Caco-2 (cell line): ENCODE data around the gene LATS2. TPM values are rescaled to one million over a fixed set of nuclear protein-coding genes. Genes with fewer than 3 reads are reported as not detected.
A peak's percentile ranks its signal among the peaks of the same experiment; 100 is the strongest.

Experiments used
- BruUV-seq: library from RNA; stranded (reverse); fragments of 400-500 nt; replicated peaks from 2 replicates; lab custom pipeline; 2021; lab: Mats Ljungman, UMichigan
- CTCF ChIA-PET: fragments of 300-600 bp; sonication (Branson Sonifier 250); formaldehyde crosslinking; loops from one replicate; lab custom pipeline; 2022; ENCODE audit warnings: antibody characterized with exemption; lab: Charles Lee
- POLR2A ChIA-PET: fragments of 300-600 bp; sonication (Branson Sonifier 250); formaldehyde crosslinking; loops from one replicate; lab custom pipeline; 2022; ENCODE audit warnings: antibody characterized with exemption; lab: Charles Lee
- DNase-seq, 2 experiments: peaks; one replicate each; pipeline versions ENCODE4 v3.0.0 to v3.0.0-alpha.2; 2020 to 2022
- H3K27me3 ChIP-seq: replicated peaks from 2 replicates; pipeline ENCODE4 v1.6.0; 2011; ENCODE audit warnings: low read length; ENCODE audit not compliant: control insufficient read depth, insufficient read depth
- H3K36me3 ChIP-seq: 2 replicates; pipeline ENCODE4 v1.5.1; 2011; ENCODE audit warnings: low read length; ENCODE audit not compliant: control insufficient read depth, insufficient read depth
- H3K4me1 ChIP-seq: fragments of 250-450 bp; sonication (Bioruptor Pico); 2 replicates; pipeline ENCODE4 v1.5.1; 2020; ENCODE audit warnings: mild to moderate bottlenecking
- H3K4me3 ChIP-seq: 2 replicates; pipeline ENCODE4 v1.5.1; 2011; ENCODE audit warnings: low read depth, mild to moderate bottlenecking, control low read depth, low read length
- H3K9me3 ChIP-seq: fragments of 250-450 bp; sonication (Bioruptor Pico); 2 replicates; pipeline ENCODE4 v1.5.1; 2020; ENCODE audit warnings: mild to moderate bottlenecking, moderate library complexity
- H3K27ac Mint-ChIP-seq: one replicate; pipeline ENCODE4 v1.8.0; 2022; ENCODE audit warnings: mixed read lengths; ENCODE audit not compliant: unreplicated experiment
- H3K27me3 Mint-ChIP-seq: one replicate; pipeline ENCODE4 v1.8.0; 2022; ENCODE audit warnings: mixed read lengths; ENCODE audit not compliant: insufficient read depth, unreplicated experiment
- H3K36me3 Mint-ChIP-seq: one replicate; pipeline ENCODE4 v1.8.0; 2022; ENCODE audit warnings: mild to moderate bottlenecking, mixed read lengths; ENCODE audit not compliant: insufficient read depth, unreplicated experiment
- H3K4me1 Mint-ChIP-seq: one replicate; pipeline ENCODE4 v1.8.0; 2022; ENCODE audit warnings: low read depth, mixed read lengths; ENCODE audit not compliant: unreplicated experiment
- H3K4me3 Mint-ChIP-seq: one replicate; pipeline ENCODE4 v1.8.0; 2022; ENCODE audit warnings: mild to moderate bottlenecking, moderate library complexity, mixed read lengths; ENCODE audit not compliant: unreplicated experiment
- H3K9me3 Mint-ChIP-seq: one replicate; pipeline ENCODE4 v1.8.0; 2022; ENCODE audit warnings: mixed read lengths; ENCODE audit not compliant: unreplicated experiment
- CTCF ChIP-seq, 2 experiments: fragments of 200-600 bp in 1 of 2; IDR thresholded peaks; 1 replicate in 1 of 2; 2 replicates in 1 of 2; pipeline versions ENCODE4 v1.5.1 to v1.8.0; 2011 to 2022; ENCODE audit warnings: antibody characterized with exemption in 1 of 2, control low read depth in 1 of 2, inconsistent platforms in 1 of 2, low read depth in 1 of 2, low read length in 1 of 2, mild to moderate bottlenecking in 1 of 2, moderate library complexity in 1 of 2; ENCODE audit not compliant: insufficient read depth in 1 of 2, severe bottlenecking in 1 of 2, unreplicated experiment in 1 of 2
- intact Hi-C: fragments of 100-400 bp; cut with micrococcal nuclease; formaldehyde crosslinking; loops from one replicate; pipeline ENCODE4 v1.10.0; 2022; ENCODE audit not compliant: unreplicated experiment
- total RNA-seq: library from RNA; stranded (reverse); gene quantifications from 2 replicates; pipeline ENCODE4 v1.2.3, GENCODE V29; 2022

The LATS2 gene
- total RNA-seq, 1 experiment from 2014 or later = 45.6 TPM

GRCh38 chr13:21013682-21014038 lies 47.7 kb downstream of the LATS2 start:
- no peak for DNase-seq
- Histone ChIP-seq H3K27me3 (no peaks in the 10 kb centered on the region), H3K9me3 (no peaks in the 10 kb centered on the region), H3K4me3 (no peak overlapping the region), H3K4me1 (peaks cover 40% of the 10 kb centered on the region), H3K36me3 (no peaks in the 10 kb centered on the region; the same call in none of the 2 replicates)
- POLR2A ChIA-PET = no interaction called here
- CTCF ChIA-PET = no interaction called here
- peaks cover 91% of the 10 kb centered on the region for H3K36me3 Mint-ChIP-seq
- H3K27me3 Mint-ChIP-seq = no peaks in the 10 kb centered on the region
- intact Hi-C loops = loop anchor here (5.0 kb wide), 2 partner anchors 34 to 61 kb away; no protein-coding TSS in a partner anchor
- peak overlapping the region; percentile 12 for H3K27ac Mint-ChIP-seq
- no peak for TF ChIP-seq CTCF (IDR thresholded peaks at IDR 0.05; ENCODE audit: insufficient read depth in 1 of 2, low read depth in 1 of 2, low read length in 1 of 2, severe bottlenecking in 1 of 2, unreplicated experiment in 1 of 2)
- no peaks in the 10 kb centered on the region for H3K9me3 Mint-ChIP-seq
- BruUV-seq = no TSS peak
- H3K4me1 Mint-ChIP-seq = peaks cover 46% of the 10 kb centered on the region
- H3K4me3 Mint-ChIP-seq = no peak overlapping the region

- no peaks in the 10 kb centered on the region; the same call in none of the 2 replicates for H3K36me3 ChIP-seq
- H3K27me3 Mint-ChIP-seq = no peaks in the 10 kb centered on the region
- no TSS peak for BruUV-seq
- no peak overlapping the region for H3K4me3 ChIP-seq
- no peak for TF ChIP-seq CTCF (IDR thresholded peaks at IDR 0.05; ENCODE audit: insufficient read depth in 1 of 2, low read depth in 1 of 2, low read length in 1 of 2, severe bottlenecking in 1 of 2, unreplicated experiment in 1 of 2)
- no peak overlapping the region for H3K4me3 Mint-ChIP-seq
- POLR2A ChIA-PET = no interaction called here
- no peaks in the 10 kb centered on the region for H3K27me3 ChIP-seq
- H3K4me1 ChIP-seq = peaks cover 39% of the 10 kb centered on the region
- DNase-seq = no peak
- no peaks in the 10 kb centered on the region for H3K9me3 ChIP-seq
- intact Hi-C loops = loop anchor here (5.0 kb wide), 2 partner anchors 34 to 61 kb away; no protein-coding TSS in a partner anchor
- peaks cover 43% of the 10 kb centered on the region for H3K4me1 Mint-ChIP-seq
- CTCF ChIA-PET = no interaction called here
- H3K36me3 Mint-ChIP-seq = peaks cover 91% of the 10 kb centered on the region
- no peaks in the 10 kb centered on the region for H3K9me3 Mint-ChIP-seq
- H3K27ac Mint-ChIP-seq = no peak overlapping the region
Observed at GRCh38 chr13:21012841-21013681, 48.3 kb downstream of the LATS2 start.

GRCh38 chr13:21012211-21012610 lies 49.2 kb downstream of the LATS2 start:
- ChIA-PET CTCF (no interaction called here), POLR2A (no interaction called here)
- Mint-ChIP-seq H3K9me3 (no peaks in the 10 kb centered on the region), H3K4me3 (no peak overlapping the region), H3K27me3 (no peaks in the 10 kb centered on the region), H3K4me1 (peaks cover 39% of the 10 kb centered on the region), H3K27ac (no peak overlapping the region), H3K36me3 (peaks cover 86% of the 10 kb centered on the region)
- intact Hi-C loops = loop anchor here (5.0 kb wide), 2 partner anchors 35 to 60 kb away; no protein-coding TSS in a partner anchor
- no peaks in the 10 kb centered on the region; the same call in none of the 2 replicates for H3K36me3 ChIP-seq
- DNase-seq = no peak
- BruUV-seq = no TSS peak
- peaks cover 36% of the 10 kb centered on the region for H3K4me1 ChIP-seq
- no peaks in the 10 kb centered on the region for H3K9me3 ChIP-seq
- TF ChIP-seq CTCF (IDR thresholded peaks at IDR 0.05; ENCODE audit: insufficient read depth in 1 of 2, low read depth in 1 of 2, low read length in 1 of 2, severe bottlenecking in 1 of 2, unreplicated experiment in 1 of 2) = no peak
- no peaks in the 10 kb centered on the region for H3K27me3 ChIP-seq
- no peak overlapping the region for H3K4me3 ChIP-seq
